H9 (cell line): Measurements from ENCODE around the gene ATOH7. TPM values are rescaled to one million over a fixed set of nuclear protein-coding genes. Genes with fewer than 3 reads are reported as not detected.

Experiments
- DNase-seq: peaks from one replicate; pipeline ENCODE4 v3.0.0-alpha.2; 2017
- H2AFZ ChIP-seq: one replicate; pipeline ENCODE4 v1.6.1; 2013; ENCODE audit warnings: mild to moderate bottlenecking, low read length, control low read depth, moderate library complexity
- H2AK5ac ChIP-seq: 2 replicates; pipeline ENCODE4 v1.6.1; 2013; ENCODE audit warnings: low read length, control low read depth, mixed read lengths; ENCODE audit not compliant: insufficient read length
- H2BK120ac ChIP-seq: one replicate; pipeline ENCODE4 v1.6.1; 2013; ENCODE audit warnings: low read depth, mild to moderate bottlenecking, low read length, control low read depth, inconsistent platforms; ENCODE audit not compliant: poor library complexity, severe bottlenecking
- H2BK12ac ChIP-seq: 2 replicates; pipeline ENCODE4 v1.6.1; 2013; ENCODE audit warnings: low read length, control low read depth, mixed read lengths, low read depth; ENCODE audit not compliant: insufficient read length
- H2BK15ac ChIP-seq: 2 replicates; pipeline ENCODE4 v1.6.1; 2013; ENCODE audit warnings: low read depth, low read length, control low read depth
- H2BK20ac ChIP-seq: one replicate; pipeline ENCODE4 v1.6.1; 2013; ENCODE audit warnings: low read depth, mild to moderate bottlenecking, low read length, control low read depth, inconsistent platforms; ENCODE audit not compliant: poor library complexity, severe bottlenecking
- H2BK5ac ChIP-seq: 2 replicates; pipeline ENCODE4 v1.6.1; 2013; ENCODE audit warnings: low read length, control low read depth, mixed read lengths; ENCODE audit not compliant: insufficient read length
- H3K14ac ChIP-seq: 2 replicates; pipeline ENCODE4 v1.6.1; 2013; ENCODE audit warnings: low read length, control low read depth; ENCODE audit not compliant: insufficient read depth
- H3K18ac ChIP-seq: 2 replicates; pipeline ENCODE4 v1.6.1; 2013; ENCODE audit warnings: low read depth, mild to moderate bottlenecking, mixed read lengths, low read length, control low read depth; ENCODE audit not compliant: insufficient read length
- H3K23ac ChIP-seq: 2 replicates; pipeline ENCODE4 v1.6.1; 2013; ENCODE audit warnings: low read length, control low read depth, mixed read lengths, low read depth; ENCODE audit not compliant: insufficient read length
- H3K23me2 ChIP-seq: 2 replicates; pipeline ENCODE4 v1.6.1; 2013; ENCODE audit warnings: low read depth, mild to moderate bottlenecking, mixed read lengths, low read length, control low read depth; ENCODE audit not compliant: insufficient read length, poor library complexity, severe bottlenecking
- H3K27ac ChIP-seq: 2 replicates; pipeline ENCODE4 v1.5.1; 2013; ENCODE audit warnings: low read length, control low read depth, mixed read lengths, low read depth; ENCODE audit not compliant: insufficient read length
- H3K27me3 ChIP-seq: 2 replicates; pipeline ENCODE4 v1.6.1; 2013; ENCODE audit warnings: low read length, control low read depth, inconsistent platforms; ENCODE audit not compliant: insufficient read depth
- H3K4ac ChIP-seq: 2 replicates; pipeline ENCODE4 v1.6.1; 2013; ENCODE audit warnings: low read depth, mild to moderate bottlenecking, control low read depth, inconsistent platforms, low read length, moderate library complexity
- H3K4me1 ChIP-seq: 2 replicates; pipeline ENCODE4 v1.6.1; 2013; ENCODE audit warnings: low read length, control low read depth, inconsistent platforms; ENCODE audit not compliant: insufficient read depth
- H3K4me2 ChIP-seq: 2 replicates; pipeline ENCODE4 v1.6.1; 2013; ENCODE audit warnings: low read length, control low read depth, mixed read lengths; ENCODE audit not compliant: insufficient read length, insufficient read depth
- H3K56ac ChIP-seq: 2 replicates; pipeline ENCODE4 v1.6.1; 2013; ENCODE audit warnings: low read depth, mild to moderate bottlenecking, mixed read lengths, low read length, control low read depth; ENCODE audit not compliant: insufficient read length
- H3K79me1 ChIP-seq: 2 replicates; pipeline ENCODE4 v1.6.1; 2013; ENCODE audit warnings: low read depth, mild to moderate bottlenecking, moderate library complexity, low read length, control low read depth, inconsistent platforms; ENCODE audit not compliant: insufficient read depth, poor library complexity, severe bottlenecking
- H3K79me2 ChIP-seq: 2 replicates; pipeline ENCODE4 v1.6.1; 2013; ENCODE audit warnings: low read length, control low read depth, inconsistent platforms; ENCODE audit not compliant: insufficient read depth
- H3K9ac ChIP-seq: 2 replicates; pipeline ENCODE4 v1.6.1; 2013; ENCODE audit warnings: low read length, control low read depth, mixed read lengths; ENCODE audit not compliant: insufficient read length; ENCODE audit errors: extremely low read depth
- H3K9me3 ChIP-seq: one replicate; pipeline ENCODE4 v1.6.1; 2013; ENCODE audit warnings: low read depth, low read length, inconsistent platforms; ENCODE audit not compliant: control insufficient read depth
- H3T11ph ChIP-seq: one replicate; pipeline ENCODE4 v1.6.1; 2013; ENCODE audit warnings: mild to moderate bottlenecking, low read length, control low read depth, inconsistent platforms
- H4K20me1 ChIP-seq: one replicate; pipeline ENCODE4 v1.6.1; 2013; ENCODE audit not compliant: control insufficient read depth, insufficient read length, insufficient read depth
- H4K5ac ChIP-seq: 2 replicates; pipeline ENCODE4 v1.6.1; 2013; ENCODE audit warnings: low read depth, mild to moderate bottlenecking, mixed read lengths, low read length, control low read depth; ENCODE audit not compliant: insufficient read length
- H4K8ac ChIP-seq: replicated peaks from 2 replicates; pipeline ENCODE4 v1.6.1; 2013; ENCODE audit warnings: low read length, control low read depth, mixed read lengths, low read depth; ENCODE audit not compliant: insufficient read length
- H4K91ac ChIP-seq: 2 replicates; pipeline ENCODE4 v1.6.1; 2013; ENCODE audit warnings: low read depth, mild to moderate bottlenecking, moderate library complexity, mixed read lengths, low read length, control low read depth; ENCODE audit not compliant: insufficient read length
- H3K27ac Mint-ChIP-seq, 3 experiments: 2 replicates in 2 of 3; 3 replicates in 1 of 3; pipeline ENCODE4 v1.8.0; 2020 to 2021; ENCODE audit warnings: mixed read lengths in 3 of 3, mild to moderate bottlenecking in 1 of 3, moderate library complexity in 1 of 3
- H3K27me3 Mint-ChIP-seq: 2 replicates; pipeline ENCODE4 v1.8.0; 2021; ENCODE audit warnings: low read depth, mild to moderate bottlenecking, moderate library complexity, mixed read lengths
- H3K36me3 Mint-ChIP-seq, 3 experiments: 2 replicates in 2 of 3; 3 replicates in 1 of 3; pipeline ENCODE4 v1.8.0; 2020 to 2021; ENCODE audit warnings: low read depth in 3 of 3, mixed read lengths in 3 of 3; ENCODE audit not compliant: insufficient read depth in 1 of 3
- H3K4me1 Mint-ChIP-seq, 2 experiments: 2 replicates each; pipeline ENCODE4 v1.8.0; 2020; ENCODE audit warnings: mixed read lengths in 2 of 2
- H3K4me3 Mint-ChIP-seq, 2 experiments: 2 replicates in 1 of 2; 3 replicates in 1 of 2; pipeline ENCODE4 v1.8.0; 2020 to 2021; ENCODE audit warnings: mild to moderate bottlenecking in 2 of 2, mixed read lengths in 2 of 2, moderate library complexity in 1 of 2
- H3K9me3 Mint-ChIP-seq, 2 experiments: 2 replicates in 1 of 2; 3 replicates in 1 of 2; pipeline ENCODE4 v1.8.0; 2020; ENCODE audit warnings: mild to moderate bottlenecking in 2 of 2, mixed read lengths in 2 of 2, moderate library complexity in 1 of 2
- CTCF ChIP-seq: fragments of 200-600 bp; sonication (generic); conservative IDR thresholded peaks from 3 replicates; pipeline ENCODE4 v1.8.0; 2021; ENCODE audit warnings: antibody characterized with exemption, mild to moderate bottlenecking
- WGBS: extraction: QIAGEN DNeasy Blood & Tissue Kit; methylation state at CpG from one replicate; pipeline ENCODE4 v1.1.7; 2013; ENCODE audit warnings: missing lambda C conversion rate, low lambda C conversion rate, mixed read lengths; ENCODE audit not compliant: insufficient read length; ENCODE audit errors: extremely low coverage; 5-methylcytosine and 5-hydroxymethylcytosine counted together
- total RNA-seq: library from RNA; stranded (reverse); gene quantifications from 2 replicates; pipeline ENCODE4 v1.2.1, GENCODE V29; 2021

ATOH7 gene
- total RNA-seq, 1 experiment from 2014 or later, result 0.20 TPM

- H3K4me1 Mint-ChIP-seq, result peaks cover 10 to 12% of the 10 kb centered on the region in 2 experiments
Measured at GRCh38 chr10:68275600-68276126, 43.8 kb upstream of the ATOH7 start.

More at GRCh38 chr10:68275600-68276126, 43.8 kb upstream of the ATOH7 start:
- no peak overlapping the region for H3K14ac ChIP-seq
- H3K56ac ChIP-seq, result no peak overlapping the region
- no peak overlapping the region for H4K8ac ChIP-seq
- WGBS, result no CpG with 5 or more reads among the region's 2 CpGs
- H3T11ph ChIP-seq, result no peak overlapping the region
- H3K18ac ChIP-seq, result no peak overlapping the region
- H4K91ac ChIP-seq, result no peak overlapping the region
- H3K4me2 ChIP-seq, result no peak overlapping the region
- no peak overlapping the region for H2AK5ac ChIP-seq
- H3K23me2 ChIP-seq, result no peaks in the 10 kb centered on the region
- H3K4me1 ChIP-seq, result peaks cover 2% of the 10 kb centered on the region; the same call in 1 of the 2 replicates
- H2BK5ac ChIP-seq, result no peak overlapping the region
- H2BK12ac ChIP-seq, result no peak overlapping the region
- TF ChIP-seq CTCF, result no peak
- H3K79me1 ChIP-seq, result no peaks in the 10 kb centered on the region
- no peak overlapping the region for H3K27ac ChIP-seq
- no peaks in the 10 kb centered on the region for H3K27me3 ChIP-seq
- H3K79me2 ChIP-seq, result no peaks in the 10 kb centered on the region
- no peak overlapping the region for H3K23ac ChIP-seq
- no peak overlapping the region for H3K4ac ChIP-seq
- no peak overlapping the region for H2BK20ac ChIP-seq
- DNase-seq, result no peak
- peaks cover 35 to 40% of the 10 kb centered on the region in 2 experiments for H3K9me3 Mint-ChIP-seq
- H3K27ac Mint-ChIP-seq, result no peak overlapping the region
- peaks cover 7% of the 10 kb centered on the region for H3K9me3 ChIP-seq
- H2BK15ac ChIP-seq, result no peak overlapping the region
- peaks cover 14 to 27% (median 19%) of the 10 kb centered on the region in 3 experiments for H3K36me3 Mint-ChIP-seq
- peaks cover 15% of the 10 kb centered on the region for H3K27me3 Mint-ChIP-seq
- no peak overlapping the region for H3K9ac ChIP-seq
- H3K4me3 Mint-ChIP-seq, result no peak overlapping the region
- no peak overlapping the region for H2AFZ ChIP-seq
- H4K5ac ChIP-seq, result no peak overlapping the region
- no peak overlapping the region for H2BK120ac ChIP-seq
- H4K20me1 ChIP-seq, result no peaks in the 10 kb centered on the region
